ENCODE measurements around the gene PCSK6.
"Not testable (repeated sequence)": the region's sequence is repeated elsewhere in the genome, so short reads cannot be mapped to it uniquely, and the experiment has no call there.

DNA sequence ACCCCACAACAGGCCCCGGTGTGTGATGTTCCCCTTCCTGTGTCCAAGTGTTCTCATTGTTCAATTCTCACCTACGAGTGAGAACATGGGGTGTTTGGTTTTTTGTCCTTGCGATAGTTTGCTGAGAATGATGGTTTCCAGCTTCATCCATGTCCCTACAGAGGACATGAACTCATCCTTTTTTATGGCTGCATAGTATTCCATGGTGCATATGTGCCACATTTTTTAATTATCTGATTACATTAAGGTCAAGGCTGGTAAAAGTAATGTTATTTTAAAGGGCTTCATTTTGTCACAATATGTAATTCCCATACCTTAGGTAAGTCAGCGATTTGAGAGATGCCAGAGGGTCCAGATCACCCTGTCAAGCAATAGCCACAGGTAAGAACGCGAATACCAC is 202.2 kb downstream of the PCSK6 start:
- TF ChIP-seq, protein P1, sequence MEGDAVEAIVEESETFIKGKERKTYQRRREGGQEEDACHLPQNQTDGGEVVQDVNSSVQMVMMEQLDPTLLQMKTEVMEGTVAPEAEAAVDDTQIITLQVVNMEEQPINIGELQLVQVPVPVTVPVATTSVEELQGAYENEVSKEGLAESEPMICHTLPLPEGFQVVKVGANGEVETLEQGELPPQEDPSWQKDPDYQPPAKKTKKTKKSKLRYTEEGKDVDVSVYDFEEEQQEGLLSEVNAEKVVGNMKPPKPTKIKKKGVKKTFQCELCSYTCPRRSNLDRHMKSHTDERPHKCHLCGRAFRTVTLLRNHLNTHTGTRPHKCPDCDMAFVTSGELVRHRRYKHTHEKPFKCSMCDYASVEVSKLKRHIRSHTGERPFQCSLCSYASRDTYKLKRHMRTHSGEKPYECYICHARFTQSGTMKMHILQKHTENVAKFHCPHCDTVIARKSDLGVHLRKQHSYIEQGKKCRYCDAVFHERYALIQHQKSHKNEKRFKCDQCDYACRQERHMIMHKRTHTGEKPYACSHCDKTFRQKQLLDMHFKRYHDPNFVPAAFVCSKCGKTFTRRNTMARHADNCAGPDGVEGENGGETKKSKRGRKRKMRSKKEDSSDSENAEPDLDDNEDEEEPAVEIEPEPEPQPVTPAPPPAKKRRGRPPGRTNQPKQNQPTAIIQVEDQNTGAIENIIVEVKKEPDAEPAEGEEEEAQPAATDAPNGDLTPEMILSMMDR (IDR thresholded peaks at IDR 0.05; ENCODE audit: insufficient read depth, low read length), result not testable (repeated sequence)
- not testable (repeated sequence) for TF ChIP-seq POLR2AphosphoS5 (IDR thresholded peaks at IDR 0.05; ENCODE audit: low read depth); SPI1 (IDR thresholded peaks at IDR 0.05; ENCODE audit: borderline replicate concordance, low read depth); GABPA (IDR thresholded peaks at IDR 0.05; ENCODE audit: low read depth)
- TF ChIP-seq, protein P2, sequence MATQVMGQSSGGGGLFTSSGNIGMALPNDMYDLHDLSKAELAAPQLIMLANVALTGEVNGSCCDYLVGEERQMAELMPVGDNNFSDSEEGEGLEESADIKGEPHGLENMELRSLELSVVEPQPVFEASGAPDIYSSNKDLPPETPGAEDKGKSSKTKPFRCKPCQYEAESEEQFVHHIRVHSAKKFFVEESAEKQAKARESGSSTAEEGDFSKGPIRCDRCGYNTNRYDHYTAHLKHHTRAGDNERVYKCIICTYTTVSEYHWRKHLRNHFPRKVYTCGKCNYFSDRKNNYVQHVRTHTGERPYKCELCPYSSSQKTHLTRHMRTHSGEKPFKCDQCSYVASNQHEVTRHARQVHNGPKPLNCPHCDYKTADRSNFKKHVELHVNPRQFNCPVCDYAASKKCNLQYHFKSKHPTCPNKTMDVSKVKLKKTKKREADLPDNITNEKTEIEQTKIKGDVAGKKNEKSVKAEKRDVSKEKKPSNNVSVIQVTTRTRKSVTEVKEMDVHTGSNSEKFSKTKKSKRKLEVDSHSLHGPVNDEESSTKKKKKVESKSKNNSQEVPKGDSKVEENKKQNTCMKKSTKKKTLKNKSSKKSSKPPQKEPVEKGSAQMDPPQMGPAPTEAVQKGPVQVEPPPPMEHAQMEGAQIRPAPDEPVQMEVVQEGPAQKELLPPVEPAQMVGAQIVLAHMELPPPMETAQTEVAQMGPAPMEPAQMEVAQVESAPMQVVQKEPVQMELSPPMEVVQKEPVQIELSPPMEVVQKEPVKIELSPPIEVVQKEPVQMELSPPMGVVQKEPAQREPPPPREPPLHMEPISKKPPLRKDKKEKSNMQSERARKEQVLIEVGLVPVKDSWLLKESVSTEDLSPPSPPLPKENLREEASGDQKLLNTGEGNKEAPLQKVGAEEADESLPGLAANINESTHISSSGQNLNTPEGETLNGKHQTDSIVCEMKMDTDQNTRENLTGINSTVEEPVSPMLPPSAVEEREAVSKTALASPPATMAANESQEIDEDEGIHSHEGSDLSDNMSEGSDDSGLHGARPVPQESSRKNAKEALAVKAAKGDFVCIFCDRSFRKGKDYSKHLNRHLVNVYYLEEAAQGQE (IDR thresholded peaks at IDR 0.05; ENCODE audit: insufficient replicate concordance, low read depth), result not testable (repeated sequence)

Measured in HL-60 (cell line).